ENCODE results near the gene HOXA3.

Gene HOXA3

GRCh38 chr7:27165089-27165995 lies 13.0 kb upstream of the HOXA3 start, which contains the start of gene HOXA9:
HOXA9 (minus strand) TSS chr7:27165537; CDS start chr7:27165457, 80 bp downstream.
- no peak for DNase-seq

GRCh38 chr7:27164367-27165088 lies 12.1 kb upstream of the HOXA3 start:
- no peak for DNase-seq

- DNase-seq, result no peak
Observed at GRCh38 chr7:27164045-27164366, 11.6 kb upstream of the HOXA3 start.

GRCh38 chr7:27163288-27164044 lies 11.1 kb upstream of the HOXA3 start:
- DNase-seq, result no peak

GRCh38 chr7:27162561-27163287 lies 10.3 kb upstream of the HOXA3 start:
- no peak for DNase-seq

GRCh38 chr7:27161721-27162560 lies 9.6 kb upstream of the HOXA3 start:
- DNase-seq, result no peak

- DNase-seq, result no peak
Observed at GRCh38 chr7:27161214-27161720, 8.9 kb upstream of the HOXA3 start.

GRCh38 chr7:27160546-27161213 lies 8.3 kb upstream of the HOXA3 start:
- peak; percentile 88 for DNase-seq

- DNase-seq, result no peak
Observed at GRCh38 chr7:27160145-27160545, 7.8 kb upstream of the HOXA3 start.

GRCh38 chr7:27159266-27160144 lies 7.1 kb upstream of the HOXA3 start:
- no peak for DNase-seq

GRCh38 chr7:27158436-27159265 lies 6.3 kb upstream of the HOXA3 start:
- DNase-seq, result no peak

- DNase-seq, result no peak
Observed at GRCh38 chr7:27157702-27158431, 5.5 kb upstream of the HOXA3 start.

- DNase-seq, result no peak
Observed at GRCh38 chr7:27156916-27157701, 4.7 kb upstream of the HOXA3 start.

- DNase-seq, result no peak
Observed at GRCh38 chr7:27156508-27156898, 4.1 kb upstream of the HOXA3 start, which contains the start of gene HOXA7. HOXA7 (minus strand) TSS chr7:27156675; CDS start chr7:27156545, 130 bp downstream.

GRCh38 chr7:27155816-27156507 lies 3.6 kb upstream of the HOXA3 start:
- no peak for DNase-seq
